Measurements from ENCODE around the gene RTP5.
A peak's percentile ranks its signal among the peaks of the same experiment; 100 is the strongest.

RTP5 gene

GRCh38 chr2:241844831-241845578, 24.5 kb upstream of the RTP5 start:
- Histone ChIP-seq H3K4me1 (ENCODE audit: control insufficient read depth, insufficient read depth, low read length, unreplicated experiment) (peaks cover 5% of the 10 kb centered on the region), H3K27me3 (ENCODE audit: insufficient read depth, low read length) (no peaks in the 10 kb centered on the region), H3K36me3 (ENCODE audit: insufficient read depth, low read length) (no peaks in the 10 kb centered on the region), H2AFZ (ENCODE audit: low read length, unreplicated experiment) (no peak overlapping the region), H3K4me3 (ENCODE audit: low read depth, low read length) (peak overlapping the region; percentile 79), H3K27ac (ENCODE audit: low read depth, low read length) (no peak overlapping the region), H3K79me2 (ENCODE audit: control insufficient read depth, insufficient read depth, low read length, unreplicated experiment) (no peaks in the 10 kb centered on the region)

DNA sequence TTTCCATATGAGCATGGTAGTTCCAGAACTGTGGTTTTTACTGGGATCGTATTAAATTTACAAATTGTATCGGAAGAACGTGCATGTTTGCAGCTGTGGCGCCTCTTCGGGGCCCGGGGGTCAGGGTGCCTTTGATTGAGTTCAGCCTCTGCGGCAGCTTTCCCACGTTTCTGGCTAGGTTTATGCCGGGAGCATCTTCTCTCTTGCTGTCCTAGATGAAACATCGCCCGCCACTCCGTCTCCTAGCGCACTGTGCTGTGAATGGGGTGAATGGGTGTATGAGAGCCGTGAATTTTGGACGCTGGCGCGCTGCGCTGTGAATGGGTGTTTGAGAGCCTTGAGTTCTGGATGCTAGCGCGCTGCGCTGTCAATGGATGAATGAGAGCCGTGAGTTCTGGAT, 23.1 kb upstream of the RTP5 start:
- Histone ChIP-seq H3K79me2 (ENCODE audit: control insufficient read depth, insufficient read depth, low read length, unreplicated experiment) (no peaks in the 10 kb centered on the region), H3K4me1 (ENCODE audit: control insufficient read depth, insufficient read depth, low read length, unreplicated experiment) (peaks cover 5% of the 10 kb centered on the region), H3K36me3 (ENCODE audit: insufficient read depth, low read length) (no peaks in the 10 kb centered on the region), H3K4me3 (ENCODE audit: low read depth, low read length) (no peak overlapping the region), H2AFZ (ENCODE audit: low read length, unreplicated experiment) (no peak overlapping the region), H3K27me3 (ENCODE audit: insufficient read depth, low read length) (no peaks in the 10 kb centered on the region), H3K27ac (ENCODE audit: low read depth, low read length) (no peak overlapping the region)

- Histone ChIP-seq H3K79me2 (ENCODE audit: control insufficient read depth, insufficient read depth, low read length, unreplicated experiment) (no peaks in the 10 kb centered on the region), H3K27ac (ENCODE audit: low read depth, low read length) (no peak overlapping the region), H3K27me3 (ENCODE audit: insufficient read depth, low read length) (no peaks in the 10 kb centered on the region)
Measured at GRCh38 chr2:241848761-241849615, 20.5 kb upstream of the RTP5 start.

GRCh38 chr2:241849616-241850543, 19.6 kb upstream of the RTP5 start:
- Histone ChIP-seq H3K4me1 (ENCODE audit: control insufficient read depth, insufficient read depth, low read length, unreplicated experiment) (peaks cover 1% of the 10 kb centered on the region), H3K27ac (ENCODE audit: low read depth, low read length) (no peak overlapping the region), H3K27me3 (ENCODE audit: insufficient read depth, low read length) (no peaks in the 10 kb centered on the region), H3K79me2 (ENCODE audit: control insufficient read depth, insufficient read depth, low read length, unreplicated experiment) (no peaks in the 10 kb centered on the region), H2AFZ (ENCODE audit: low read length, unreplicated experiment) (no peak overlapping the region), H3K36me3 (ENCODE audit: insufficient read depth, low read length) (no peaks in the 10 kb centered on the region), H3K4me3 (ENCODE audit: low read depth, low read length) (no peak overlapping the region)

More at GRCh38 chr2:241848761-241849615, 20.5 kb upstream of the RTP5 start:
- Histone ChIP-seq H3K4me3 (ENCODE audit: low read depth, low read length) (no peak overlapping the region), H3K4me1 (ENCODE audit: control insufficient read depth, insufficient read depth, low read length, unreplicated experiment) (peaks cover 5% of the 10 kb centered on the region), H3K36me3 (ENCODE audit: insufficient read depth, low read length) (no peaks in the 10 kb centered on the region), H2AFZ (ENCODE audit: low read length, unreplicated experiment) (no peak overlapping the region)

GRCh38 chr2:241850544-241851324, 18.8 kb upstream of the RTP5 start:
- Histone ChIP-seq H3K27ac (ENCODE audit: low read depth, low read length) (no peak overlapping the region), H3K27me3 (ENCODE audit: insufficient read depth, low read length) (no peaks in the 10 kb centered on the region), H3K4me3 (ENCODE audit: low read depth, low read length) (no peak overlapping the region), H3K36me3 (ENCODE audit: insufficient read depth, low read length) (no peaks in the 10 kb centered on the region), H3K4me1 (ENCODE audit: control insufficient read depth, insufficient read depth, low read length, unreplicated experiment) (no peaks in the 10 kb centered on the region), H3K79me2 (ENCODE audit: control insufficient read depth, insufficient read depth, low read length, unreplicated experiment) (no peaks in the 10 kb centered on the region), H2AFZ (ENCODE audit: low read length, unreplicated experiment) (no peak overlapping the region)

- Histone ChIP-seq H3K79me2 (ENCODE audit: control insufficient read depth, insufficient read depth, low read length, unreplicated experiment) (no peaks in the 10 kb centered on the region), H3K4me1 (ENCODE audit: control insufficient read depth, insufficient read depth, low read length, unreplicated experiment) (no peaks in the 10 kb centered on the region), H2AFZ (ENCODE audit: low read length, unreplicated experiment) (no peak overlapping the region), H3K4me3 (ENCODE audit: low read depth, low read length) (no peak overlapping the region), H3K27me3 (ENCODE audit: insufficient read depth, low read length) (no peaks in the 10 kb centered on the region), H3K27ac (ENCODE audit: low read depth, low read length) (no peak overlapping the region), H3K36me3 (ENCODE audit: insufficient read depth, low read length) (no peaks in the 10 kb centered on the region)
Measured at GRCh38 chr2:241851325-241852115, 18.0 kb upstream of the RTP5 start.

DNA sequence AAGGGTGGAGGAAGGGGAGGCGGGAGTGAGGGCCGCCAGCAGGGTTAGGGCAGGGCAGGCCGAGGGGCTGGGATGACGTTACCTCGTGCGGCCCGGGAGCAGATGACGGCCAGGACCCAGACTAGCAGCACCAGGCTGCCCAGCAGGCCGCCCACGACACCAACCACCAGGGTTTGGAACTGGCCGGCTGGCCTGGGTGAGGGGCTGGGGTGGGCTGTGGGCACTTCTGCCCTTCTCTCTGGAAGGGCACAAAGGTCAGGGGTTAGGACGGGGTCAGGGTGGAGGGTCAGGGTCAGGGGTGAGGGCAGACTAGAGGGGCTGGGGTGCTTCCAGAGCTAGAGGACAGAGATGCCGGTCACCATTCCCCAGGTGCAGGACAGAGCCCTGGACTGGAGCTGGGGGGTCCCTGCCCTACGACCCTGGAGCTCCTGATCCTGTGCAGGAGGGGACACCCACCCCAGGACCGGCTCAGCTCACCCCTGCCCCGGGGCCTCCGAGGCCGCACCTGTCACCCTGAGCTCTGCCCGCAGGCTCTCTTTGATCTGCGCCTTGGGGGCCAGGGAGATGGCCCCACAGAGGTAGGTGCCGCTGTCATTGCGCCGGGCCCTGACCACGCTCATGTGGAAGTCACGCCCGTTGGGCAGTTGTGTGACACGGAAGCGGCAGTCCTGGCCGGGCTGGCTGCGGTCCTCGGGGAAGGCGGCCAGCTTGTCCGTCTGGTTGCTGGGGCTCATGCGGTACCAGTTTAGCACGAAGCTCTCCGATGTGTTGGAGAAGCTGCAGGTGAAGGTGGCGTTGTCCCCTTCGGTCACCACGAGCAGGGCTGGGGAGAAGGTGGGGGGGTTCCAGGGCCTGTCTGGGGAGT, 17.2 kb upstream of the RTP5 start:
- Histone ChIP-seq H3K79me2 (ENCODE audit: control insufficient read depth, insufficient read depth, low read length, unreplicated experiment) (no peaks in the 10 kb centered on the region), H3K4me1 (ENCODE audit: control insufficient read depth, insufficient read depth, low read length, unreplicated experiment) (no peaks in the 10 kb centered on the region), H2AFZ (ENCODE audit: low read length, unreplicated experiment) (no peak overlapping the region), H3K36me3 (ENCODE audit: insufficient read depth, low read length) (no peaks in the 10 kb centered on the region), H3K27ac (ENCODE audit: low read depth, low read length) (no peak overlapping the region), H3K27me3 (ENCODE audit: insufficient read depth, low read length) (no peaks in the 10 kb centered on the region), H3K4me3 (ENCODE audit: low read depth, low read length) (no peak overlapping the region)

DNA sequence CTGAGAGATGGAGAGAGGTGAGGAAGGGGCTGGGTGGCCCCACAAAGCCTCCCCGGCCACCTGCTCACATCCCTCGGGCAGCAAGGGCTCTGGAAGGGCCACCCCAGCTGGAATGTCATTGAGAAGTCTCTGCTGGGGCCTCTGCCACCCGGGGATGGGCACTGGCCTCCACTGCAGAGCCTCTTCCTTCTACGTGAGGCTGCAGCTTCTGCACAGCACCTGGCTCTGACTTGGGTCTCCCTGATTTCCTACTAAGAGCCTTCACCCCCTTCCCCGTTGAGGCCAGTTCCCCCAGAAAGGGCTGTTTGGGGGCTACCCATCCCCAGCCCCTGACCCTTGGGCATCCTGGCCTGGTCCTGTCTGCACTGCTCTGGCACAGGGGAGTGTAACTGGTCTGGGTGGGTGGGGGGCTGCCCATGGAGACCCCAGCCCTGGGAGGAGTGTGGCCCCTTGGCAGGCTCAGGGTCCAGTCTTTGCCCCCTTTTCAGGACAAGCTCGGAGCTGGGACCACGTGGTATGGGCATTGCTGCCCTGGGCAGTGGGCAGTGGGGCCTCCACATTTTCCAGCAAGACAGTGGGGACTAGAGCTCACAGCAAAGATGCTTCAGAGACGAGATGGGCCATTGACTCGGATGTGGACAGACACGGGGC, 16.4 kb upstream of the RTP5 start:
- Histone ChIP-seq H3K4me3 (ENCODE audit: low read depth, low read length) (no peak overlapping the region), H2AFZ (ENCODE audit: low read length, unreplicated experiment) (no peak overlapping the region), H3K79me2 (ENCODE audit: control insufficient read depth, insufficient read depth, low read length, unreplicated experiment) (no peaks in the 10 kb centered on the region), H3K27me3 (ENCODE audit: insufficient read depth, low read length) (no peaks in the 10 kb centered on the region), H3K36me3 (ENCODE audit: insufficient read depth, low read length) (no peaks in the 10 kb centered on the region), H3K4me1 (ENCODE audit: control insufficient read depth, insufficient read depth, low read length, unreplicated experiment) (no peaks in the 10 kb centered on the region), H3K27ac (ENCODE audit: low read depth, low read length) (no peak overlapping the region)
